Stomach (tissue), 9 donors: ENCODE measurements around the gene CX3CL1. TPM values are rescaled to one million over a fixed set of nuclear protein-coding genes. Genes with fewer than 3 reads are reported as not detected.

ENCODE experiments used
- DNase-seq, 2 donors: peaks; one replicate each; pipeline versions ENCODE4 v3.0.0 to v3.0.0-alpha.2; 2013 to 2019
- H3K27ac ChIP-seq, 5 donors: fragments of 200-600 bp in 4 of 5; sonication (generic) in 4 of 5; one replicate each; pipeline ENCODE4 v1.5.1; 2013 to 2019; ENCODE audit warnings: mild to moderate bottlenecking in 1 of 5, moderate library complexity in 1 of 5
- H3K27me3 ChIP-seq, 3 donors: fragments of 200-600 bp; sonication (generic); one replicate each; pipeline ENCODE4 v1.5.1; 2017 to 2019; ENCODE audit warnings: mixed run types in 1 of 3
- H3K36me3 ChIP-seq, 4 donors: fragments of 200-600 bp; sonication (generic); 1 replicate in 3 of 4; 2 replicates in 1 of 4; pipeline ENCODE4 v1.5.1; 2016 to 2019
- H3K4me1 ChIP-seq, 4 donors: fragments of 200-600 bp; sonication (generic); one replicate each; pipeline ENCODE4 v1.5.1; 2016 to 2019
- H3K4me3 ChIP-seq, 4 donors: fragments of 200-600 bp; sonication (generic) in 3 of 4; one replicate each; pipeline ENCODE4 v1.5.1; 2016 to 2019; ENCODE audit warnings: mild to moderate bottlenecking in 1 of 4
- H3K9me3 ChIP-seq, 4 donors: fragments of 200-600 bp; sonication (generic); one replicate each; pipeline ENCODE4 v1.5.1; 2016 to 2019
- CTCF ChIP-seq, 7 experiments: fragments of 450-650 bp in 4 of 7; fragments of 200-600 bp in 3 of 7; sonication (generic) in 3 of 7; IDR thresholded peaks; one replicate each; pipeline ENCODE4 v1.5.1; 2016 to 2019; ENCODE audit warnings: antibody characterized with exemption in 7 of 7, control low read depth in 2 of 7, mild to moderate bottlenecking in 1 of 7
- EP300 ChIP-seq: sonication (generic); formaldehyde crosslinking; IDR thresholded peaks from one replicate; pipeline ENCODE4 v1.6.1; 2017; ENCODE audit warnings: antibody characterized with exemption
- POLR2A ChIP-seq, 4 donors: fragments of 450-650 bp; IDR thresholded peaks; one replicate each; pipeline ENCODE4 v1.6.1; 2016; ENCODE audit warnings: antibody characterized with exemption in 4 of 4, control low read depth in 2 of 4, mild to moderate bottlenecking in 1 of 4, moderate library complexity in 1 of 4
- POLR2AphosphoS5 ChIP-seq, 3 donors: sonication (generic); formaldehyde crosslinking; IDR thresholded peaks; one replicate each; pipeline ENCODE4 v1.6.1; 2016; ENCODE audit warnings: antibody characterized with exemption in 3 of 3
- WGBS, 5 donors: extraction: QIAGEN DNeasy Blood & Tissue Kit in 3 of 5; methylation state at CpG; one replicate each; pipeline versions ENCODE4 v1.1.5 to v1.1.7; 2013 to 2018; 5-methylcytosine and 5-hydroxymethylcytosine counted together
- intact Hi-C: fragments of 100-400 bp; cut with DNase I; formaldehyde crosslinking; loops from one replicate; pipeline ENCODE4 v1.15.1; 2023; ENCODE audit warnings: low total_unique reads
- polyA plus RNA-seq, 3 donors: library from polyadenylated mRNA; stranded (reverse); fragments of 200-250 nt; gene quantifications; one replicate each; pipeline ENCODE4 v1.2.3, GENCODE V29; 2013
- total RNA-seq, 5 donors: library from RNA; depleted of rRNA; stranded (reverse); fragments of >200 nt; gene quantifications; one replicate each; pipeline versions ENCODE4 v1.1.0 to v1.2.3, GENCODE V29; 2014 to 2016
- donor health status: healthy with polysubstance abuse.
- donor health status: Bipolar disorder and iron deficiency.
- donor health status: healthy.

CX3CL1 gene
- total and polyA plus RNA-seq, 8 donors, result 1.3 to 43.8 (median 6.7) TPM; not detected in 2

GRCh38 chr16:57427307-57427706 lies 55.0 kb downstream of the CX3CL1 start:
- TF ChIP-seq POLR2A (IDR thresholded peaks at IDR 0.05), result no peak
- no peak for TF ChIP-seq CTCF (IDR thresholded peaks at IDR 0.05)
- TF ChIP-seq POLR2AphosphoS5 (IDR thresholded peaks at IDR 0.05), result no peak
- no peak for TF ChIP-seq EP300
- Histone ChIP-seq H3K4me1 (peaks cover 3 to 21% (median 11%) of the 10 kb centered on the region in 4 donors), H3K27ac (no peak overlapping the region), H3K27me3 (no peaks in the 10 kb centered on the region), H3K36me3 (peaks cover 39 to 63% (median 58%) of the 10 kb centered on the region in 4 donors), H3K4me3 (no peak overlapping the region), H3K9me3 (no peaks in the 10 kb centered on the region)
- DNase-seq, result peak in 1 of 2 donors; percentile 17
- intact Hi-C loops, result loop anchor here (10.0 kb wide), 1 partner anchor 87 kb away; no protein-coding TSS in a partner anchor
- 64 to 76% (median 70%) methylated on average over 8 of the region's 8 CpGs for WGBS, 5 donors

- H3K4me3 ChIP-seq, result no peak overlapping the region
Observed at GRCh38 chr16:57427824-57428223, 55.5 kb downstream of the CX3CL1 start.

GRCh38 chr16:57430955-57431354 lies 58.7 kb downstream of the CX3CL1 start:
- no peak overlapping the region for H3K27ac ChIP-seq
- no peaks in the 10 kb centered on the region for H3K27me3 ChIP-seq
- peaks cover 0 to 15% (median 7%) of the 10 kb centered on the region in 4 donors for H3K4me1 ChIP-seq
- intact Hi-C loops, result no loop called here
- H3K36me3 ChIP-seq, result peaks cover 75 to 97% (median 95%) of the 10 kb centered on the region in 4 donors
- H3K4me3 ChIP-seq, result no peak overlapping the region
- H3K9me3 ChIP-seq, result no peaks in the 10 kb centered on the region
- 82 to 95% (median 91%) methylated on average over 5 of the region's 5 CpGs for WGBS, 5 donors
- no peak for DNase-seq
- no peak for TF ChIP-seq EP300
- no peak for TF ChIP-seq CTCF (IDR thresholded peaks at IDR 0.05)
- TF ChIP-seq POLR2A (IDR thresholded peaks at IDR 0.05), result no peak
- no peak for TF ChIP-seq POLR2AphosphoS5 (IDR thresholded peaks at IDR 0.05)

More at GRCh38 chr16:57427824-57428223, 55.5 kb downstream of the CX3CL1 start:
- Histone ChIP-seq H3K27me3 (no peaks in the 10 kb centered on the region), H3K36me3 (peaks cover 44 to 68% (median 63%) of the 10 kb centered on the region in 4 donors), H3K4me1 (peaks cover 0 to 21% (median 9%) of the 10 kb centered on the region in 4 donors), H3K9me3 (no peaks in the 10 kb centered on the region), H3K27ac (no peak overlapping the region)
- DNase-seq, result no peak
- TF ChIP-seq EP300, result no peak
- no peak for TF ChIP-seq POLR2A (IDR thresholded peaks at IDR 0.05)
- no peak for TF ChIP-seq POLR2AphosphoS5 (IDR thresholded peaks at IDR 0.05)
- no peak for TF ChIP-seq CTCF (IDR thresholded peaks at IDR 0.05)
- intact Hi-C loops, result loop anchor here (10.0 kb wide), 1 partner anchor 87 kb away; no protein-coding TSS in a partner anchor

DNA sequence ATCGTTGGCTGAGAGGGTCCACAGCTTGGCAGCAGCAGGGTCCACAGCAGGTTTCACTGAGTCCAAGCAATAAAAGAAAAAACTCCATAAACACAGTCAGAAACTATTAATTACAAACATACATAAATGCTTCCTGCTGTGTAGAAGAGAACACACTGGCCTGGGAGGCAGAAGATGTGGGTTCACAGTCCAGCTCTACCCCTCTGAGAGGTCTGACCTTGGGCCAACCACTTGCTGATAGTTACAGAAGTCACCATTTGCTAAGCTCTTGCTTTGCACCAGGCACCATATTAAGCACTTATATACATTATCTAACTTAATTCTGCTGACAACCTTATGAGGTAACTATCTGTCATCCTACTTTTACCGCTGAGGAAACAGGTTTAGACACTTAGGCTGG lies 60.2 kb downstream of the CX3CL1 start:
- WGBS, 5 donors, result 51 to 84% (median 71%) methylated on average over 2 of the region's 2 CpGs
- no peak for DNase-seq
- peaks cover 85 to 100% (median 97%) of the 10 kb centered on the region in 4 donors for H3K36me3 ChIP-seq
- peaks cover 0 to 10% (median 4%) of the 10 kb centered on the region in 4 donors for H3K4me1 ChIP-seq
- TF ChIP-seq POLR2AphosphoS5 (IDR thresholded peaks at IDR 0.05) (peak in 1 of 3 donors; percentile 14), EP300 (no peak)
- H3K27me3 ChIP-seq, result no peaks in the 10 kb centered on the region
- intact Hi-C loops, result no loop called here
- H3K9me3 ChIP-seq, result no peaks in the 10 kb centered on the region
- H3K27ac ChIP-seq, result peak overlapping the region in 3 of 5 donors; percentile 37 to 52 (median 41)
- H3K4me3 ChIP-seq, result no peak overlapping the region

DNA sequence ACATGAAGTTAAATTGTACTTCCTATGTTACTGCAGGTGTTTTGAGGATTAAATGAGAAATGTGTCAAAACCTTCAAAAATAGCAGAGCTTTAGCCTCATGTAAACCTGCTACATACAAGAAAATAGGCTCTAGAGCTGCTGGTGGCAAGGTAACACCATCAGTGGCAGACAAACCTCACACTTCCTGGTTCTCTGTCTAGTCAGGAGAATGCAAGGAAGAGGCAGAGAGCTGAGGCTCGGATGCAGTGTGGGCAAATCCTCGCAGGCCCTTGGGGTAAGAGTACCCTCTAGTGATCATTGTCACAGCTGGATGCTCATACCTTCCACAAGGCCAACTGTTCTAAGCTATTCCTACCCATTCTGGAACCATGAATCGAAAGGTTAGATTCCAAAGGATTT lies 60.7 kb downstream of the CX3CL1 start:
- DNase-seq, result peak in 1 of 2 donors; percentile 11
- Histone ChIP-seq H3K4me3 (no peak overlapping the region), H3K4me1 (peaks cover 0 to 10% (median 3%) of the 10 kb centered on the region in 4 donors), H3K27me3 (no peaks in the 10 kb centered on the region), H3K9me3 (no peaks in the 10 kb centered on the region), H3K36me3 (peaks cover 85 to 100% (median 98%) of the 10 kb centered on the region in 4 donors), H3K27ac (peak overlapping the region in 2 of 5 donors; percentile 37 to 52)
- no peak for TF ChIP-seq POLR2A (IDR thresholded peaks at IDR 0.05)
- TF ChIP-seq POLR2AphosphoS5 (IDR thresholded peaks at IDR 0.05), result no peak
- no peak for TF ChIP-seq CTCF (IDR thresholded peaks at IDR 0.05)
- TF ChIP-seq EP300, result no peak
- 82 to 91% (median 88%) methylated on average over 3 of the region's 3 CpGs for WGBS, 5 donors
- intact Hi-C loops, result no loop called here
